Activated CD8-positive, alpha-beta memory T cell treated with anti-CD3 and anti-CD28 coated beads for 1 hour (primary cell): Measurements from ENCODE around the gene ANXA11.
"Not testable (repeated sequence)": the region's sequence is repeated elsewhere in the genome, so short reads cannot be mapped to it uniquely, and the experiment has no call there.

Experiments
- DNase-seq, 2 donors: peaks; one replicate each; pipeline ENCODE4 v3.0.0-alpha.2; 2020; ENCODE audit warnings: low read depth in 1 of 2; ENCODE audit errors: extremely low read depth in 1 of 2

ANXA11 gene

GRCh38 chr10:80210259-80210658 lies 4.9 kb upstream of the ANXA11 start:
- no peak for DNase-seq

GRCh38 chr10:80207768-80208370 lies 2.5 kb upstream of the ANXA11 start:
- no peak for DNase-seq

- DNase-seq = no peak
Observed at GRCh38 chr10:80206277-80206655, 929 bp upstream of the ANXA11 start.

GRCh38 chr10:80204677-80205476 lies 460 bp downstream of the ANXA11 start:
- DNase-seq = no peak

GRCh38 chr10:80203835-80204676 lies 1.3 kb downstream of the ANXA11 start:
- DNase-seq = no peak

- no peak for DNase-seq
Observed at GRCh38 chr10:80202934-80203834, 2.2 kb downstream of the ANXA11 start.

GRCh38 chr10:80202530-80202929 lies 2.8 kb downstream of the ANXA11 start:
- not testable (repeated sequence) for DNase-seq

- no peak for DNase-seq
Observed at GRCh38 chr10:80201608-80202141, 3.7 kb downstream of the ANXA11 start.

- DNase-seq = no peak
Observed at GRCh38 chr10:80200687-80201086, 4.7 kb downstream of the ANXA11 start.

- no peak for DNase-seq
Observed at GRCh38 chr10:80200259-80200658, 5.1 kb downstream of the ANXA11 start.

GRCh38 chr10:80199828-80200227 lies 5.5 kb downstream of the ANXA11 start:
- DNase-seq = no peak

GRCh38 chr10:80197972-80198916 lies 7.1 kb downstream of the ANXA11 start:
- no peak for DNase-seq

- no peak for DNase-seq
Observed at GRCh38 chr10:80196950-80197315, 8.4 kb downstream of the ANXA11 start.

- no peak for DNase-seq
Observed at GRCh38 chr10:80196270-80196949, 8.9 kb downstream of the ANXA11 start.

GRCh38 chr10:80195046-80195574 lies 10.2 kb downstream of the ANXA11 start:
- DNase-seq = no peak

- DNase-seq = no peak
Observed at GRCh38 chr10:80194373-80195045, 10.8 kb downstream of the ANXA11 start.

- DNase-seq = no peak
Observed at GRCh38 chr10:80192553-80192952, 12.8 kb downstream of the ANXA11 start.
